Astrocyte (in vitro differentiated cells and primary cell): Measurements from ENCODE around the gene RHBDL1. TPM values are rescaled to one million over a fixed set of nuclear protein-coding genes. Genes with fewer than 3 reads are reported as not detected.
A peak's percentile ranks its signal among the peaks of the same experiment; 100 is the strongest.
"Not testable (repeated sequence)": the region's sequence is repeated elsewhere in the genome, so short reads cannot be mapped to it uniquely, and the experiment has no call there.

Experiments
- DNase-seq: peaks from one replicate; pipeline ENCODE4 v3.0.0-alpha.2; 2010; ENCODE audit warnings: low read depth
- FAIRE-seq: peaks from 2 replicates; lab custom pipeline; 2011; peaks lifted over from hg19 to GRCh38; lab: Jason Lieb, UNC
- H2AFZ ChIP-seq: 2 replicates; pipeline ENCODE4 v1.6.0; 2012; ENCODE audit warnings: low read depth, low read length, inconsistent platforms
- H3K27ac ChIP-seq: 2 replicates; pipeline ENCODE4 v1.5.1; 2011; ENCODE audit warnings: low read depth, low read length, inconsistent platforms
- H3K27me3 ChIP-seq: 2 replicates; pipeline ENCODE4 v1.6.0; 2011; ENCODE audit warnings: low read length, inconsistent platforms; ENCODE audit not compliant: insufficient read depth
- H3K36me3 ChIP-seq: 2 replicates; pipeline ENCODE4 v1.5.1; 2011; ENCODE audit warnings: low read length, inconsistent platforms; ENCODE audit not compliant: insufficient read depth
- H3K4me1 ChIP-seq: 2 replicates; pipeline ENCODE4 v1.5.1; 2011; ENCODE audit warnings: low read length, inconsistent platforms; ENCODE audit not compliant: insufficient read depth
- H3K4me2 ChIP-seq: 2 replicates; pipeline ENCODE4 v1.6.0; 2012; ENCODE audit warnings: low read length, inconsistent platforms
- H3K4me3 ChIP-seq: 2 replicates; pipeline ENCODE4 v1.5.1; 2011; ENCODE audit warnings: low read depth, mild to moderate bottlenecking, low read length, inconsistent platforms; ENCODE audit not compliant: insufficient read depth
- H3K79me2 ChIP-seq: 2 replicates; pipeline ENCODE4 v1.6.0; 2012; ENCODE audit warnings: mild to moderate bottlenecking, low read length, inconsistent platforms; ENCODE audit not compliant: insufficient read depth
- H3K9ac ChIP-seq: 2 replicates; pipeline ENCODE4 v1.6.0; 2012; ENCODE audit warnings: mild to moderate bottlenecking, low read length, inconsistent platforms
- H3K9me3 ChIP-seq: 2 replicates; pipeline ENCODE4 v1.5.1; 2012; ENCODE audit warnings: low read depth, mild to moderate bottlenecking, low read length, inconsistent platforms; ENCODE audit not compliant: insufficient read depth
- H4K20me1 ChIP-seq: 2 replicates; pipeline ENCODE4 v1.6.0; 2012; ENCODE audit warnings: low read length, inconsistent platforms; ENCODE audit not compliant: insufficient read depth
- H3K27ac Mint-ChIP-seq: one replicate; pipeline ENCODE4 v1.8.0; 2021; ENCODE audit warnings: mild to moderate bottlenecking, mixed read lengths; ENCODE audit not compliant: unreplicated experiment
- H3K27me3 Mint-ChIP-seq: one replicate; pipeline ENCODE4 v1.8.0; 2021; ENCODE audit warnings: low read depth, mixed read lengths; ENCODE audit not compliant: unreplicated experiment
- H3K36me3 Mint-ChIP-seq: one replicate; pipeline ENCODE4 v1.8.0; 2021; ENCODE audit warnings: low read depth, mixed read lengths; ENCODE audit not compliant: unreplicated experiment
- H3K4me1 Mint-ChIP-seq: one replicate; pipeline ENCODE4 v1.8.0; 2021; ENCODE audit warnings: low read depth, mixed read lengths; ENCODE audit not compliant: unreplicated experiment
- H3K4me3 Mint-ChIP-seq: one replicate; pipeline ENCODE4 v1.8.0; 2021; ENCODE audit warnings: mild to moderate bottlenecking, moderate library complexity, mixed read lengths; ENCODE audit not compliant: unreplicated experiment
- H3K9me3 Mint-ChIP-seq: one replicate; pipeline ENCODE4 v1.8.0; 2021; ENCODE audit warnings: mild to moderate bottlenecking, mixed read lengths; ENCODE audit not compliant: unreplicated experiment
- EZH2 ChIP-seq: IDR thresholded peaks from 2 replicates; pipeline ENCODE4 v1.6.1; 2012; ENCODE audit warnings: mild to moderate bottlenecking, low read length, inconsistent platforms; ENCODE audit not compliant: insufficient read depth
- total RNA-seq: library from RNA; stranded (reverse); gene quantifications from 2 replicates; pipeline ENCODE4 v1.2.1, GENCODE V29; 2021
- TF ChIP-seq, protein P1 (sequence below): IDR thresholded peaks from 2 replicates; pipeline ENCODE4 v1.5.1; 2011; ENCODE audit warnings: low read depth, mild to moderate bottlenecking, inconsistent platforms, low read length, moderate library complexity; ENCODE audit not compliant: insufficient read depth

The RHBDL1 gene
- total RNA-seq, 1 donor from 2014 or later: 4.9 TPM

DNA sequence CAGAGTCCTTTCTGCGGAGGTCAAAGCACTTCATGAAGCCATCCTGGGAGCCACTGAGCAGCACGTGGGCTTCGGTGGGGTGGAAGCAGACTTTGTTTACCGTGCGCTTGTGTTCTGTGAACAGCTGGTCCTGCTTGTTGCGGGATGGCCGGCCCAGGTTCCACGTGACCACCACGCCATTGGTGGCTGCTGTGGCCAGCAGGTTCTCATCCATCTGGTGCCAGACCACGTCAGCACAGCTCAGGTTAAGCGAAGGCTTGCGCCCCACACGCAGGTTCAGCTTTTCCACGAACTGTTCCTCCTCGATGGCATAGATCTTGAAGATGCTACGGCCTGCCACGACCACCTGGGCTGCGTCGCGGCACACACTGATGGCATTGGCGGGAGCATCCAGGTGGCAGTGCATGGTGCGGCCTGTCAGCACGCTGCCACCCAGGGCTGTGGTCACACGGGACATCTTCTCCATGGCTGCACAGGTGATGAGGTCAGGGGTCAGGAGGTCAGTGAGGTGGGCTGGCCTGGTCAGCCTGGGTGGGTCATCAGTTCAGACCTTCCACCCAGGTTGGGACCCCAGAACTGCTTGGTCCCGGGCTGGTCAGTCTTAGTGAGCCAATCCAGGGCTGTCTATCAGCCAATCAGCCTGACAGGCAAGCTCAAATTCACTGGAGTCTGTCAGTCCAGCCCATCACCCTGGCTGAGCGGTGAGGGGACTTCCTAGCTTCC, 13.9 kb downstream of the RHBDL1 start:
- Histone ChIP-seq H3K9me3 (no peaks in the 10 kb centered on the region), H3K79me2 (peaks cover 41% of the 10 kb centered on the region), H4K20me1 (no peaks in the 10 kb centered on the region), H3K27me3 (peaks cover 5% of the 10 kb centered on the region), H3K4me1 (peaks cover 5% of the 10 kb centered on the region), H3K27ac (peak overlapping the region; percentile 79), H3K9ac (peak overlapping the region; percentile 92), H3K36me3 (no peaks in the 10 kb centered on the region), H3K4me3 (peak overlapping the region; percentile 79), H3K4me2 (peak overlapping the region; percentile 99), H2AFZ (peak overlapping the region; percentile 79)
- TF ChIP-seq EZH2: no peak
- TF ChIP-seq, protein P1, sequence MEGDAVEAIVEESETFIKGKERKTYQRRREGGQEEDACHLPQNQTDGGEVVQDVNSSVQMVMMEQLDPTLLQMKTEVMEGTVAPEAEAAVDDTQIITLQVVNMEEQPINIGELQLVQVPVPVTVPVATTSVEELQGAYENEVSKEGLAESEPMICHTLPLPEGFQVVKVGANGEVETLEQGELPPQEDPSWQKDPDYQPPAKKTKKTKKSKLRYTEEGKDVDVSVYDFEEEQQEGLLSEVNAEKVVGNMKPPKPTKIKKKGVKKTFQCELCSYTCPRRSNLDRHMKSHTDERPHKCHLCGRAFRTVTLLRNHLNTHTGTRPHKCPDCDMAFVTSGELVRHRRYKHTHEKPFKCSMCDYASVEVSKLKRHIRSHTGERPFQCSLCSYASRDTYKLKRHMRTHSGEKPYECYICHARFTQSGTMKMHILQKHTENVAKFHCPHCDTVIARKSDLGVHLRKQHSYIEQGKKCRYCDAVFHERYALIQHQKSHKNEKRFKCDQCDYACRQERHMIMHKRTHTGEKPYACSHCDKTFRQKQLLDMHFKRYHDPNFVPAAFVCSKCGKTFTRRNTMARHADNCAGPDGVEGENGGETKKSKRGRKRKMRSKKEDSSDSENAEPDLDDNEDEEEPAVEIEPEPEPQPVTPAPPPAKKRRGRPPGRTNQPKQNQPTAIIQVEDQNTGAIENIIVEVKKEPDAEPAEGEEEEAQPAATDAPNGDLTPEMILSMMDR: no peak
- Mint-ChIP-seq H3K27ac (peak overlapping the region; percentile 78), H3K4me3 (peak overlapping the region; percentile 89), H3K9me3 (no peaks in the 10 kb centered on the region), H3K27me3 (peaks cover 9% of the 10 kb centered on the region), H3K36me3 (peaks cover 2% of the 10 kb centered on the region), H3K4me1 (peaks cover 4% of the 10 kb centered on the region)
- DNase-seq: no peak
- no peak for FAIRE-seq

DNA sequence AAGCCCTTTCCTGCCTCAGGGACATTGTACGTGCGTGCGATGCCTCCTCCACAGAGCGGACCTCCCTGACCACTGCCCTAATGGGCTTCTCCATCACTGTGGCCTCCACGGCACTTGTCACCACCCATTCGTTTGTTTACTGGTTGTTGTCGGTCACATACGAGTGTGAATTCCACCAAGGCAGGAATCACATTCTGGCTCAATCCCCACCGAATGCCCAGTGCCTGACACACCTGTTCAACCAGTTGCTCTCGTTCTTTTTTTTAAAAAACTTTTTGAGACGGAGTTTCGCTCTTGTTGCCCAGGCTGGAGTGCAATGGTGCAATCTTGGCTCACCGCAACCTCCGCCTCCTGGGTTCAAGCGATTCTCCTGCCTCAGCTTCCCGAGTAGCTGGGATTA, 15.8 kb downstream of the RHBDL1 start:
- Mint-ChIP-seq H3K4me3 (peak overlapping the region; percentile 89), H3K27me3 (peaks cover 20% of the 10 kb centered on the region)
- peaks cover 28% of the 10 kb centered on the region for H3K79me2 ChIP-seq
- not testable (repeated sequence) for H3K36me3 ChIP-seq, H3K4me1 Mint-ChIP-seq, H3K27ac Mint-ChIP-seq, H3K4me2 ChIP-seq, H2AFZ ChIP-seq, H3K4me3 ChIP-seq, H3K9me3 Mint-ChIP-seq, H3K9me3 ChIP-seq, H3K4me1 ChIP-seq, H3K27me3 ChIP-seq, H3K36me3 Mint-ChIP-seq, H3K9ac ChIP-seq, H3K27ac ChIP-seq, H4K20me1 ChIP-seq, FAIRE-seq, DNase-seq

DNA sequence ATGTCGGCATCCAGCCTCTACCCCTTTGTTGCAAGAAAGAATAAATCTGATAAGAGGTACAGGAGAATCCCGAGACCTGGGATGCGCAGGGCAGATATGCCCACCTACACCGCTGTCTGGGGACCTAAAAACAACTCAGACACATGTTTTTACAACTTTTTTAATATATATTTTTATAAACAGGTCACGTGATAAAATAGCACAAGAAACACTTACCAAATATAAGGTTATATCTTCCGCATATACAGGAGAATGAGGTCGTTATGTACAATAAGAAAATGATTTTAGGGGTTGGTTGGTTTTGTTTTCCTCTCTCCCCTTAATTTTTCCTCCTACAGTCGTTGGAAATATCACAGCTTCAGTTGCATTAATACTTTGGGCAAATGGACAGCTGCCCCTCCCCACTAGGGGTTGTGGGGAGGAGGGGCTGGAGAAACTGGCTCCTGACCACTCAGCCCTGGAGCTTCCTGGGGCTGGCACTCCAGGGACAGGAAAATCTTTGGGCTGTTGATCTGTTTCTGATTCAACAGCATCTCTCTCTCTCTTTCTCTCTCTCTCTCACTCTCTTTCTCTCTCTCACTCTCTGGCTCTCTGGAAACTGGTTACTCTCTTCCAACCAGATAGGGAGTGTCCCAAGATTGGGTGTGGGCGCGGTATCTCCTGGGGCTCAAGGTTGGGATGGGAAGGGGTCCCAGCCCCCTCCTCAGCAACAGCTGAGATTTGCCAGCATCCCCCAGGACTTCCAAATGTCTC, 17.1 kb downstream of the RHBDL1 start:
- Mint-ChIP-seq H3K9me3 (no peaks in the 10 kb centered on the region), H3K27me3 (peaks cover 25% of the 10 kb centered on the region), H3K36me3 (peaks cover 2% of the 10 kb centered on the region), H3K4me3 (peak overlapping the region; percentile 50), H3K27ac (no peak overlapping the region), H3K4me1 (peaks cover 2% of the 10 kb centered on the region)
- Histone ChIP-seq H3K36me3 (no peaks in the 10 kb centered on the region), H3K4me2 (no peak overlapping the region), H3K4me3 (no peak overlapping the region), H3K9ac (no peak overlapping the region), H2AFZ (no peak overlapping the region), H3K4me1 (peaks cover 5% of the 10 kb centered on the region), H3K27me3 (peaks cover 10% of the 10 kb centered on the region), H3K9me3 (no peaks in the 10 kb centered on the region), H3K27ac (no peak overlapping the region), H4K20me1 (no peaks in the 10 kb centered on the region), H3K79me2 (peaks cover 19% of the 10 kb centered on the region)
- FAIRE-seq (no peak), DNase-seq (no peak)
- no peak for TF ChIP-seq EZH2
- TF ChIP-seq, protein P1: no peak
